NT2/D1 (cell line): ENCODE data around the gene GRB14.

Source experiments
- DNase-seq: peaks from one replicate; pipeline ENCODE4 v3.0.0-alpha.2; 2011; ENCODE audit warnings: low read depth, low spot score
- H3K27me3 ChIP-seq: 2 replicates; pipeline ENCODE4 v1.6.0; 2011; ENCODE audit warnings: mild to moderate bottlenecking; ENCODE audit not compliant: insufficient read length, insufficient read depth
- H3K36me3 ChIP-seq: 2 replicates; pipeline ENCODE4 v1.6.1; 2011; ENCODE audit warnings: mild to moderate bottlenecking, low read length, mixed read lengths; ENCODE audit not compliant: insufficient read depth, insufficient read length
- H3K4me1 ChIP-seq: 2 replicates; pipeline ENCODE4 v1.5.1; 2011; ENCODE audit not compliant: insufficient read depth, insufficient read length
- H3K4me3 ChIP-seq: 2 replicates; pipeline ENCODE4 v1.5.1; 2011; ENCODE audit warnings: low read depth; ENCODE audit not compliant: insufficient read length
- H3K9ac ChIP-seq: 2 replicates; pipeline ENCODE4 v1.6.0; 2011; ENCODE audit warnings: low read depth; ENCODE audit not compliant: insufficient read length
- H3K9me3 ChIP-seq: 2 replicates; pipeline ENCODE4 v1.5.1; 2011; ENCODE audit warnings: mild to moderate bottlenecking, low read length; ENCODE audit not compliant: insufficient read depth
- SUZ12 ChIP-seq: IDR thresholded peaks from 2 replicates; pipeline ENCODE4 v1.6.1; 2011; ENCODE audit not compliant: insufficient read length, insufficient read depth; ENCODE audit errors: extremely low read depth
- YY1 ChIP-seq: IDR thresholded peaks from 2 replicates; pipeline ENCODE4 v1.6.1; 2011; ENCODE audit not compliant: insufficient read length, insufficient read depth
- ZNF274 ChIP-seq: IDR thresholded peaks from 2 replicates; pipeline ENCODE4 v1.6.1; 2011; ENCODE audit warnings: mild to moderate bottlenecking, low read depth, low read length

GRB14 gene

DNA sequence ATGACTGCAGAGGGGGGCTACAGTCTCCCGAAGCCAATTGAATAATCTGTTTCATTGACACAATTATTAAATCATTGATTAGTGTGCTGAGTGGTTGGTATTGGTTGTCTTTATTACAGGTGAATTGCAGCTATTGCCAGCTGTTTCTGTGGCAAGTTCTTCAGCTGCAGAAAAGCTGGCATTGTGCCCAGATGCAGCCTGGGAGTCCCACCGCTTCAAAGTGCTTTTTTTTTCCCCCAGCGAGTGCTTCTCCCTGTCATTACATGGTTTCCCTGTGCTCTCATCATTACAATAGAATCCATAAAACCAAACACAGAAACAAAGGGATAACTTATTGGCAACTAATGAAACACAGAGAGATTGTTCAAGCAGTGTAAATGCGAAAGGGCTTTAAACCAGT is 164.7 kb downstream of the GRB14 start:
- Histone ChIP-seq H3K27me3 (no peaks in the 10 kb centered on the region), H3K9ac (no peak overlapping the region), H3K36me3 (no peaks in the 10 kb centered on the region), H3K4me1 (no peaks in the 10 kb centered on the region), H3K9me3 (no peaks in the 10 kb centered on the region), H3K4me3 (no peak overlapping the region)
- no peak for DNase-seq
- TF ChIP-seq YY1 = no peak
- no peak for TF ChIP-seq SUZ12
- no peak for TF ChIP-seq ZNF274

- no peak for TF ChIP-seq YY1
- no peak for TF ChIP-seq ZNF274
- no peak for TF ChIP-seq SUZ12
- Histone ChIP-seq H3K27me3 (no peaks in the 10 kb centered on the region), H3K9me3 (no peaks in the 10 kb centered on the region), H3K4me1 (no peaks in the 10 kb centered on the region), H3K36me3 (no peaks in the 10 kb centered on the region), H3K9ac (no peak overlapping the region), H3K4me3 (no peak overlapping the region)
- DNase-seq = no peak
Observed at GRCh38 chr2:164453656-164454305, 167.5 kb downstream of the GRB14 start.

- DNase-seq = no peak
- no peak for TF ChIP-seq SUZ12
- no peak for TF ChIP-seq ZNF274
- no peak for TF ChIP-seq YY1
Observed at GRCh38 chr2:164450278-164450677, 171.0 kb downstream of the GRB14 start.

DNA sequence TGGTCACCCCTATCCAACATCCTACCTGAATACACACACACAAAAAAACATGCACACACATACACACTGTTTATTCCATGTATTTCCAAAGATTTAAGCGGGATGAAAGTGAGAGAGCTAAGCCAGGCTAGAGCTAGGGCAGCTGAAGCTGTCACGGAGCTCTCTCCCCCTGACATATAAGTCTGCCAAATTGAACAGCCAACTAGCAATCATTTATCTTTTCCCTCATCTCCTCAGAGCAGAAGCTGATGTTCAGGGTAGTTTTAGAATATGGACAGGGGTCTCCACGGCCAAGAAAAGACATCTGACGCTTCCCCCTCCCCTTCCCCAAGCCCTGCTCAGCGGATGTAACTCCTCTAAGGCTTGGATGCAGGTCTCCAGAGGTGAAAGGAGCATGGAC is 171.6 kb downstream of the GRB14 start:
- Histone ChIP-seq H3K27me3 (no peaks in the 10 kb centered on the region), H3K4me1 (peaks cover 3% of the 10 kb centered on the region), H3K36me3 (no peaks in the 10 kb centered on the region), H3K9ac (no peak overlapping the region), H3K4me3 (no peak overlapping the region), H3K9me3 (no peaks in the 10 kb centered on the region)
- no peak for DNase-seq
- no peak for TF ChIP-seq ZNF274
- TF ChIP-seq SUZ12 = no peak
- no peak for TF ChIP-seq YY1

More at GRCh38 chr2:164450278-164450677, 171.0 kb downstream of the GRB14 start:
- Histone ChIP-seq H3K27me3 (no peaks in the 10 kb centered on the region), H3K9ac (no peak overlapping the region), H3K4me1 (peaks cover 3% of the 10 kb centered on the region), H3K9me3 (no peaks in the 10 kb centered on the region), H3K4me3 (no peak overlapping the region), H3K36me3 (no peaks in the 10 kb centered on the region)

DNA sequence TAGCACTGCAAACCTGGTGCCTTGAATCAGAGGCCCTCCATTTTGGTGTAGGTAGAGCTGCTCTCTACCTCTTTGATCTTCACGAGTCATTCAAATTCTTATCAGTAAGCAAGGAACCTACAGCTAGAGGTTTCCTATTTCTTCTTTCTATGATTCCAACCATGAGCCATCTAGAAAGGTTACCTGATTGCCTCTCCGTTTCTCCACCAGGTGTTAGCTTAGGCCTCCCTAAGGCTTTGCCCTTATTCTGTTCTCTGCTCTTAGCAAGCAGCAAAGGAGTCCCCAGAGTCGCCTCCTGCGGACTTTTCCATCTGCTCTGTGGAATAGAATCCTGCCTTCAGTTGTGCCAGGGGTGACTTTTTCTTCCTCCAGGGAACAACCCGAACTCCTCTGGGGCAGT is 173.6 kb downstream of the GRB14 start:
- no peaks in the 10 kb centered on the region for H3K9me3 ChIP-seq
- no peak for DNase-seq
- no peak for TF ChIP-seq YY1
- no peak for TF ChIP-seq ZNF274
- no peaks in the 10 kb centered on the region for H3K27me3 ChIP-seq
- H3K36me3 ChIP-seq = no peaks in the 10 kb centered on the region
- H3K4me1 ChIP-seq = peaks cover 3% of the 10 kb centered on the region
- H3K9ac ChIP-seq = no peak overlapping the region
- H3K4me3 ChIP-seq = no peak overlapping the region
